Fibroblast of lung (primary cell): ENCODE measurements around the gene ZNF804A.

ENCODE experiments used
- EZH2 ChIP-seq: IDR thresholded peaks from 2 replicates; pipeline ENCODE4 v1.5.1; 2012; ENCODE audit warnings: low read length, control low read depth, mild to moderate bottlenecking; ENCODE audit errors: missing control alignments
- TF ChIP-seq, protein P1 (sequence below), 2 donors: IDR thresholded peaks in 1 of 2; conservative IDR thresholded peaks in 1 of 2; 1 replicate in 1 of 2; 2 replicates in 1 of 2; pipeline ENCODE4 v1.5.1; 2011 to 2012; ENCODE audit warnings: low read length in 2 of 2, control low read depth in 1 of 2, inconsistent platforms in 1 of 2, low read depth in 1 of 2, mild to moderate bottlenecking in 1 of 2

GRCh38 chr2:184624311-184624710, 26.0 kb downstream of the ZNF804A start:
- TF ChIP-seq, protein P1, sequence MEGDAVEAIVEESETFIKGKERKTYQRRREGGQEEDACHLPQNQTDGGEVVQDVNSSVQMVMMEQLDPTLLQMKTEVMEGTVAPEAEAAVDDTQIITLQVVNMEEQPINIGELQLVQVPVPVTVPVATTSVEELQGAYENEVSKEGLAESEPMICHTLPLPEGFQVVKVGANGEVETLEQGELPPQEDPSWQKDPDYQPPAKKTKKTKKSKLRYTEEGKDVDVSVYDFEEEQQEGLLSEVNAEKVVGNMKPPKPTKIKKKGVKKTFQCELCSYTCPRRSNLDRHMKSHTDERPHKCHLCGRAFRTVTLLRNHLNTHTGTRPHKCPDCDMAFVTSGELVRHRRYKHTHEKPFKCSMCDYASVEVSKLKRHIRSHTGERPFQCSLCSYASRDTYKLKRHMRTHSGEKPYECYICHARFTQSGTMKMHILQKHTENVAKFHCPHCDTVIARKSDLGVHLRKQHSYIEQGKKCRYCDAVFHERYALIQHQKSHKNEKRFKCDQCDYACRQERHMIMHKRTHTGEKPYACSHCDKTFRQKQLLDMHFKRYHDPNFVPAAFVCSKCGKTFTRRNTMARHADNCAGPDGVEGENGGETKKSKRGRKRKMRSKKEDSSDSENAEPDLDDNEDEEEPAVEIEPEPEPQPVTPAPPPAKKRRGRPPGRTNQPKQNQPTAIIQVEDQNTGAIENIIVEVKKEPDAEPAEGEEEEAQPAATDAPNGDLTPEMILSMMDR (conservative IDR thresholded peaks at IDR 0.05 in 1 of 2, IDR thresholded peaks at IDR 0.05 in 1 of 2; ENCODE audit: low read depth in 1 of 2, low read length in 2 of 2): no peak
- TF ChIP-seq EZH2: no peak
